ENCODE measurements around the gene POTEH. TPM values are rescaled to one million over a fixed set of nuclear protein-coding genes. Genes with fewer than 3 reads are reported as not detected.
"Not testable (repeated sequence)": the region's sequence is repeated elsewhere in the genome, so short reads cannot be mapped to it uniquely, and the experiment has no call there.

Gene POTEH
- total RNA-seq, 2 experiments from 2014 or later = not detected

GRCh38 chr22:15688090-15688489, 1.7 kb upstream of the POTEH start:
- H3K4me1 Mint-ChIP-seq; DNase-seq; H3K9me3 Mint-ChIP-seq; CTCF ChIA-PET; H3K27ac Mint-ChIP-seq; H3K27me3 Mint-ChIP-seq; H3K36me3 Mint-ChIP-seq (ENCODE audit: low read depth); H3K4me3 Mint-ChIP-seq; POLR2A ChIA-PET: not testable (repeated sequence)

- H3K36me3 Mint-ChIP-seq (ENCODE audit: low read depth); H3K27ac Mint-ChIP-seq; POLR2A ChIA-PET; H3K9me3 Mint-ChIP-seq; CTCF ChIA-PET; H3K4me3 Mint-ChIP-seq; DNase-seq; H3K27me3 Mint-ChIP-seq; H3K4me1 Mint-ChIP-seq: not testable (repeated sequence)
These were observed 646 bp upstream of the POTEH start for GRCh38 chr22:15689012-15689748.

GRCh38 chr22:15713600-15713999, 23.8 kb downstream of the POTEH start:
- H3K4me3 Mint-ChIP-seq; H3K27ac Mint-ChIP-seq; DNase-seq; CTCF ChIA-PET; H3K27me3 Mint-ChIP-seq; H3K9me3 Mint-ChIP-seq; H3K4me1 Mint-ChIP-seq; H3K36me3 Mint-ChIP-seq (ENCODE audit: low read depth); POLR2A ChIA-PET: not testable (repeated sequence)

GRCh38 chr22:15714125-15714524, 24.3 kb downstream of the POTEH start:
- H3K4me1 Mint-ChIP-seq; H3K36me3 Mint-ChIP-seq (ENCODE audit: low read depth); H3K4me3 Mint-ChIP-seq; DNase-seq; CTCF ChIA-PET; H3K9me3 Mint-ChIP-seq; H3K27ac Mint-ChIP-seq; H3K27me3 Mint-ChIP-seq; POLR2A ChIA-PET: not testable (repeated sequence)

- H3K4me3 Mint-ChIP-seq; H3K36me3 Mint-ChIP-seq (ENCODE audit: low read depth); POLR2A ChIA-PET; H3K27ac Mint-ChIP-seq; H3K4me1 Mint-ChIP-seq; H3K27me3 Mint-ChIP-seq; DNase-seq; CTCF ChIA-PET; H3K9me3 Mint-ChIP-seq: not testable (repeated sequence)
These were observed 32.1 kb downstream of the POTEH start for GRCh38 chr22:15721884-15722283.

GRCh38 chr22:15729209-15729917, 39.5 kb downstream of the POTEH start:
- DNase-seq; POLR2A ChIA-PET; H3K36me3 Mint-ChIP-seq (ENCODE audit: low read depth); H3K4me3 Mint-ChIP-seq; H3K4me1 Mint-ChIP-seq; H3K27me3 Mint-ChIP-seq; H3K9me3 Mint-ChIP-seq; H3K27ac Mint-ChIP-seq; CTCF ChIA-PET: not testable (repeated sequence)

- H3K27ac Mint-ChIP-seq; DNase-seq; H3K9me3 Mint-ChIP-seq; CTCF ChIA-PET; POLR2A ChIA-PET; H3K4me3 Mint-ChIP-seq; H3K36me3 Mint-ChIP-seq (ENCODE audit: low read depth); H3K4me1 Mint-ChIP-seq; H3K27me3 Mint-ChIP-seq: not testable (repeated sequence)
These were observed 41.2 kb downstream of the POTEH start for GRCh38 chr22:15731023-15731422.

GRCh38 chr22:15734411-15734810, 44.6 kb downstream of the POTEH start:
- H3K9me3 Mint-ChIP-seq; H3K27ac Mint-ChIP-seq; CTCF ChIA-PET; POLR2A ChIA-PET; H3K4me3 Mint-ChIP-seq; H3K36me3 Mint-ChIP-seq (ENCODE audit: low read depth); H3K4me1 Mint-ChIP-seq; H3K27me3 Mint-ChIP-seq; DNase-seq: not testable (repeated sequence)

GRCh38 chr22:15738157-15738908, 48.5 kb downstream of the POTEH start:
- H3K36me3 Mint-ChIP-seq (ENCODE audit: low read depth); POLR2A ChIA-PET; H3K9me3 Mint-ChIP-seq; DNase-seq; H3K4me1 Mint-ChIP-seq; H3K27ac Mint-ChIP-seq; H3K27me3 Mint-ChIP-seq; CTCF ChIA-PET; H3K4me3 Mint-ChIP-seq: not testable (repeated sequence)

- POLR2A ChIA-PET; H3K27ac Mint-ChIP-seq; H3K4me1 Mint-ChIP-seq; DNase-seq; H3K4me3 Mint-ChIP-seq; H3K36me3 Mint-ChIP-seq (ENCODE audit: low read depth); CTCF ChIA-PET; H3K9me3 Mint-ChIP-seq; H3K27me3 Mint-ChIP-seq: not testable (repeated sequence)
These were observed 49.1 kb downstream of the POTEH start for GRCh38 chr22:15738909-15739391.

- CTCF ChIA-PET; H3K27me3 Mint-ChIP-seq; DNase-seq; H3K27ac Mint-ChIP-seq; POLR2A ChIA-PET; H3K4me3 Mint-ChIP-seq; H3K9me3 Mint-ChIP-seq; H3K36me3 Mint-ChIP-seq (ENCODE audit: low read depth); H3K4me1 Mint-ChIP-seq: not testable (repeated sequence)
These were observed 58.0 kb downstream of the POTEH start for GRCh38 chr22:15747636-15748323.

- POLR2A ChIA-PET; H3K4me1 Mint-ChIP-seq; CTCF ChIA-PET; H3K4me3 Mint-ChIP-seq; H3K27me3 Mint-ChIP-seq; DNase-seq; H3K36me3 Mint-ChIP-seq (ENCODE audit: low read depth); H3K27ac Mint-ChIP-seq; H3K9me3 Mint-ChIP-seq: not testable (repeated sequence)
These were observed 59.5 kb downstream of the POTEH start for GRCh38 chr22:15749181-15749970.
